Stimulated activated CD4-positive, alpha-beta T cell treated with anti-CD3 and anti-CD28 coated beads, Interleukin-4, amount 100 ng/mL, for 48 hours (primary cell): ENCODE data around the gene AACS.
"Not testable (repeated sequence)": the region's sequence is repeated elsewhere in the genome, so short reads cannot be mapped to it uniquely, and the experiment has no call there.

Experiments
- DNase-seq, 2 donors: peaks; one replicate each; pipeline ENCODE4 v3.0.0-alpha.2; 2020; ENCODE audit warnings: low read depth in 2 of 2

AACS gene

DNA sequence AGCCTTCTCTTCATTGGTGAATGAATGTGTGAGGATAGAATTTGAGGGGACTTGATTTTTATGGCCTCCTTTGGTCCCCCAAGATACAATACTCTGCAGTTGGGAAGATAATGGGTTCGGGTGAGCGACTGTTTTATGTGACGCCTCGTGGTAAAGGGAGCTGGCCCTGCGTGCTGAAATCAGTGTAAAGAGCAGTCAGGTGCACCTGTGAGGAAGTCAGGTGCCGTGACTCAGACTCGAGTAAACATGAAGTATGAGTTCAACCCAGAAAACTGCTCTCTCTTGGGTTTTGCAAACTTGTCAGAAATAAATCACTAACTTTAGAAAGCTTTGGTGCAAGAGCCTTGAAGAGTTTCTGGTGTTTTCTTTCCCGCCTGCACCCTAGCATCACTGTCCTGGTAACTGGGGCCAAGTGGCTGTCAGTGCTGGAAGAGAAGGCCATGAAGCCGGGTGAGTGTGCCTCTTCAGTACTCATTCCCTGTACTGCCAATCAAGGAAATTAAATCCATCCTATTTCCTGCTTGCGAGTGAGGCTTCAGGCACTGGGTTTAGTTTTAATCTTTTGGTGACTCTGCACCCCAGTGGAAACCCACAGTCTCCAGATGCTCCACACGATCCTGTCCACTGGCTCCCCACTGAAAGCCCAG is 59.2 kb downstream of the AACS start:
- no peak for DNase-seq

DNA sequence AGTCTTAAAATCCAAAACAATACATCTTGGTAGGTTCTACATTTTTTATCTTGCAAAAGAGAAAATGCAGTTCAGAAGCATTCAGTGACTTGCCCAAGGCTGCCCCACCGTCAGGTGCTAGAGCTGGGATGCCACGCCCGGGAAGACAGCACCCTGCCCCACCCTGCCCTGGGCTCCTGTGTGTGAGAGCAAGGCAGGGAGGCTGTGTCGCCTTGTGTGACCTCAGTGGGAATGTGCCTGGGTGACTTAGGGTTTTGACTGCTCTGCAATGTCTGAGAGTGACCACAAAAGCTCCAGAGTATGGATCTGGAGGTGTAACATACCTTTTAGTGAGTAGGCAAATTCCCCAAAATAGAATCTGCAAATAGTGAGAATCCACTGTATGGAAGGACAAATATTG is 60.0 kb downstream of the AACS start:
- no peak for DNase-seq

DNA sequence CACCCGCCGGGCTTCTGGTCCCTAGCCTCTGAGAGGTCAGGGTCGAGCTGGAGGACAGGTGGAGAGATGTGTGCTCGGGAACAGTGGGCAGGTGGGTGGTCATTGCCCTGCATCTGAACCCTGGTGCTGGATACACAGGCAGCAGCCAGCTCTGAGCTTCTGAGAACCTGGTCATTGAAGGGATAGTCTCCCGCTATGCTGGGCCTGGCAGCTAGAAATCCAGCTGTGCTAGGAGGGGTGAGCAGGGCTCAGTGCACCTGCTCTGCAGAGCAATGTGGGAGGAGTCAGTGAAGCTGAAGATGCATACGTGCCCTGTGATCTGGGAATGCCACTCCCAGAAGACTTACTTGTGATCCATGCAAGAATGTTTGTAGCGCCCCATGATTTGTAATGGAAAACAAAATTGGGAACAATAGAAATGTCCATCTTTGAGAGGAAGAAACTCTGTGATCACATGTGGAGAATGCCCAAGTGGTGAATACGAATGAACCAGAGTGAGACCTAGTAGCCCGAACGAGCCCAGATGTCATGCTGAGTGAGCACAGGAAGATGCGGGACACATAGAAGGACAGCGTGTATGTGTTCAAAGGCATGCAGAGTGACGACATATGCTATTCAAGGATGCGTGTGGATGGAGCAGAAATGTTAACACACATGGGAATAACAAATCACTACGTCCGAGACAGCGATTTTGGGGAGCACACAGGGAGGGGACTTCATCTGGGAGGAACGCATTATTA is 63.4 kb downstream of the AACS start:
- no peak for DNase-seq

DNA sequence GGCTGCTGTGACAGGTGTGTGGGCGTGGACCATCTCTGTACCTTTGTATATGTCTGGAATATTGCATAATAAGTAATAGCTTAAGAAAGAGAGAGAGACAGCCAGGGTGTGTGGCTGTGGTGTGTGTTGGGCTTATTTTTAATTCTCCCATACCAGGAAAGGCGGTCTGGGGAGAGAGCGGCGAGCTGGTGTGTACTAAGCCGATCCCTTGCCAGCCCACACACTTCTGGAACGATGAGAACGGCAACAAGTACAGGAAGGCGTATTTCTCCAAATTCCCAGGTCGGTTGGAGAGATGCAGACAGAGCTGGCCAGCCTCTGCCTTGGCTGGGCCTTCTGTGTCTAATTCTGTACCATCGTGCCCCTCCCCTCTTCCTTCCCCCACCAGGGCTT is 63.9 kb downstream of the AACS start:
- DNase-seq: no peak

DNA sequence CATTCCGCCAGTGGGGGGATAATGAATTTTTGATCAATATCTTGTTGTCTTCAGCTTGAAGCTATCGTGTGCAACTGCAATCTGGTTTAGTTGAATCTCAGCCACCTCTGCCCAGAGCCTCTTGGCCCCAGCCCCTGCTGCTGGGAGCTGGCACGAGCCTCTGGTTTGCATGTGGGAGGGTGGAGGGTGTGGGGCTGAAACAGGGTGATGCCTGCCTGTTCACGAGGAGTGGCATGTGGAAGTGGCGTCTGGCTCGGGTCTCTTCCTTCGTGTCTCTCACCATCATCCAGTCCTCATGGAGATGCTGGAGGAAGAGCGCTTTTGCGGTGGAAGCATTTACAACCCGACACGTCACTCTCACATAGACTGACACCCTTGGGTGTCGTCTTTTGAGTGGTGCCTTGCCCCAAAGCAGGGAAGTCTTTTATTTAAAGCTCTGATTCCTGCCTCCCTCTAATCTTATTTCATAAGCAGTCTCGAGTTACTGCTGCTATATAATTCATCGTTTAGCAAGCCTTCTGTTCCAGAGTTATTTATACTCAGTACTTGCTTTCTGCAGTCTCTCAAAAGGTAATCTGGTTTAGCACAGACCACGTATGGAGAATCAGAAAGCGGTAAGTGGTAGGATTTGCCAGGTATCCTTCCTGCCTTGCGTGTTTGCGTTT is 64.5 kb downstream of the AACS start:
- DNase-seq: no peak

DNA sequence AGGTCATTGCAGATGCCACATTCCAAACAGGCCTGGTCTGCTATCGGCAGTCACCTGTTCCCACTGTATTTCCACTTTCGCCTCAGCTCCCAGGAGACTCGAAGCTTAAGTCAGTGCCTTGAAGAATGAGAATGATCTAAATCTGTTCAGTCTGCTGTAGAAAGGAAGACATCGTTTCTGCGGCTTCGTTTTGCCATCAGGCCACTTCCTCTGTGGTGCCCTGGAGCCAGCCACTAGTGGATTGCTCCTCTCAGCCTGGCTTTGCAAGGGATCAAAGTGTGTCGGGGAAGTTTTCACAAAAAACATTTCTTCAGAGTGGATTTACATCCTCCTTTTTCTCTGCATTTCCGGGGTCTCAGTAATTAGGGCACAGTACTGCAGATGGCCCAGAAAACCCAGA is 66.7 kb downstream of the AACS start:
- DNase-seq: no peak

DNA sequence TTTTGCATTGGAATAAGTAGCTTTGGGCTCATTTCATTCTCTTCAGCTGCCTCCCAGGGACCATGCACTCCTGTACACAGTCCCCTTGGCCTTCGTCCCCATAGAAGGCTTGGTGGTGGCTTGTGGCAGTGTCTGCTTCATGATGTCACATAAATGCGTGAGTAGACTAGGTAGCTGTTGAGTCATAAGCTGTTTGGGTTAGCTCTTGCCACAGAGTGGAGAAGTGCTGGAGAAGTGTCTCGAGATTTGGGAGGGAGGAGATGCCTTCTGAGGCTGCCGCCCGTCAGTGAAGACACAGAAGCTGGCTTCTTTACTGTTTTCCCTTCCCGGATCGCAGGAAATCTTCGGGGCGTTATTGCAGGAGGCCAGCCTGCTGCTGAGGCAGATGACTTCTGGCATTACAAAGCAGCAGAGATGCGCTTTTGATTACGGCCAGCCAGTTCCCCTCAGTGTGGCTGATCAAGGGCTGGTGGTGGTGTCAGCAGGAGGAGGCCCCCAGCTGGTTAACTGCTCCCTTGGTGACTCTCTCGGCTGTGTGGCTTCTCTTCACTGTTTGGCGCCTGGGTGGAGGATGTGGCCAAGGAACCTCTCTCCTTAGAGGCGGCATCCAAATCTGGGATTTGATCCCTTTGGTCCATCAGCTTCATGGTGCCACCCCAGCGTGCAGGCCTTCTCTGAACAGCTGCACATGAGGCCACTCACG is 67.6 kb downstream of the AACS start:
- no peak for DNase-seq

DNA sequence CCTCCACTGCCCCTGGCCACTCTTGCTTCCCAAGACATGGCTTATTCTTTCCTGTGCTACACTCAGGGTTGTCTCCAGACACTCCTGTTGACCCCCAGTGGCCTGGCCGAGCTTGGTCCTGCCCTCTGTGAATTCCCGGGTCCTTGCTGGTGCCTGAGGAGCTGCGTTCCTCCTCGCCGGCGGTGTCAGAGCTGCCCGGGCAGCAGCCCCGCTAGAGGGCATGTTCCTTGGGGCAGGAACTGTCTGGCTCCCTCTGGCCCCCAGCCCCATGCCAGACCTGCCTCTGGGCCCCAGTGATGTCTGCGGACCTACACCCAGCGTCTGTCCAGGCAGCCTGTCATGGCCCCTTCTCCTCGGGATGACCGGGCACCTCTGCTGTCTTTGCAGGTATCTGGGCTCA is 68.4 kb downstream of the AACS start:
- DNase-seq: no peak

DNA sequence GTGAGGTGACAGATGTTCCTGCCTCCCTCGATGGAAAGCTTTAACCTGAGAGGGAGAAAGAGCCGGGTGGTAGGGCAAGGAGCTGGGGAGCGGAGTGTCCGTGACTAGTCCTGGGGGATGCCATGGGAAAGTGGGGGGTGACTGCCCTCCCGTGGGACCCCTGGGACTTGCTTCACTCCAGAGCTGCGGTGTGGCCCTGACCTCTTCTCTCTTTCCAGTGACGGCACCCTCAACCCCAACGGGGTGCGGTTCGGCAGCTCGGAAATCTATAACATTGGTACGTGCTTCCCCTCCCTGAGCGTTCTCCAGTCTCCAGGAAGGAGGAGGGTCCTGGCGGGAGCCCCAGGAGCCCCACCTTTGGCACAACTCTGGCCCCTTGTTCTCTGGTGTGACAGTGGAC is 69.3 kb downstream of the AACS start:
- DNase-seq: no peak

DNA sequence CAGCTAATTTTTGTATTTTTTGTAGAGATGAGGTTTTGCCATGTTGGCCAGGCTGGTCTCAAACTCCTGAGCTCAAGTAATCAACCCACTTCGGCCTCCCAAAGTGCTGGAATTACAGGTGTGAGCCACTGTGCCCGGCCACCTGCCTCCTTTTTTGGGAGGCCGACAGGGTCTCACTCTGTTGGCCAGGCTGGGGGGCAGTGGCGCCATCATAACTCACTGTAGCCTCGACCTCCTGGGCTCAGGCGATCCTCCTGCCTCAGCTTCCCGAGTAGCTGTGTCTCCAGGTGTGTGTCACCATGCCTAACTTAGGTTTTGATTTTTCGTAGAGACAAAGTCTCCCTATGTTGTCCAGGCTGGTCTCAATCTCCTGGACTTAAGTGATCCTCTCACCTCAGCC is 70.7 kb downstream of the AACS start:
- no peak for DNase-seq

DNA sequence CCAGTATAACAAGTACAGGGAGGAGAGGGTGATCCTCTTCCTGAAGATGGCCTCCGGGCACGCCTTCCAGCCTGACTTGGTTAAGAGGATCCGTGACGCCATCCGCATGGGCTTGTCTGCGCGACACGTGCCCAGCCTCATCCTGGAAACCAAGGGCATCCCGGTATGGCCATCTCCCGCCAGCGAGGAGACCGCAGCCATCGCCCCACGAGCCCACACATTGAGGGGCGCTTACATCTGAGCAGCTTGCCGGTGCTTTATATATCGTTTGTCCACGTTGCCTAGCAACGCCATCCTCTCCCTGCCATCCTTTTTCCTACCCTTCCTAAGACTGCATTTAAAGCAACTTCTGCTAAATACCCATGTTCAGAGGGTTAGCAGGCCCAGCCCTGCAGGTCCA is 71.5 kb downstream of the AACS start:
- DNase-seq: no peak

DNA sequence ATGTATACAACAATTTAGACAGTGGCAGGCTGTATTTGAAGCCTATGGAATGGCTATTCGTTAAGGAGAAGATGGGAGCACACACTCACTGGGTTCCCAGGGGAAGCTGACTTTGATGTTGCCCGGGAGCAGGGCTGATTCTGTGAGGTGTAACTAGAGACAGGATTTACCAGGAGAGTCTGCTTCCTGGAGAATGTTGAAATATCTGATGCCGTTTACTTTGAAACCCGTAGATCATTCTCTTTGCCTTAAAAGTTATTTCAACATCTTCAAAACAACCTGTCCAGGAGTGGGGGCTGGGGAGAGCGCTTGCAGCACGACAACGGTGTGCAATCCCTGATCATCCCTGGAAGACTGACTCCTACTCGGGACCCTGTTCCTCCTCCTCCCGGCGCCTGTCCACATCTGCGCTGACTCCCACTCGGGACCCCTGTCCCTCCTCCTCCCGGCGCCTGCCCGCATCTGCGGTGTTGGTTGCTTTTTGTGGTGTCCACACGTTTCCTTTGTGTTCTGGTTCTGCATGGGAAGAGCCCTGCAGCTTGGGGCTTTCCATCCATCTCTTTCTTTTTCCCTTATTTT is 72.6 kb downstream of the AACS start:
- no peak for DNase-seq

DNA sequence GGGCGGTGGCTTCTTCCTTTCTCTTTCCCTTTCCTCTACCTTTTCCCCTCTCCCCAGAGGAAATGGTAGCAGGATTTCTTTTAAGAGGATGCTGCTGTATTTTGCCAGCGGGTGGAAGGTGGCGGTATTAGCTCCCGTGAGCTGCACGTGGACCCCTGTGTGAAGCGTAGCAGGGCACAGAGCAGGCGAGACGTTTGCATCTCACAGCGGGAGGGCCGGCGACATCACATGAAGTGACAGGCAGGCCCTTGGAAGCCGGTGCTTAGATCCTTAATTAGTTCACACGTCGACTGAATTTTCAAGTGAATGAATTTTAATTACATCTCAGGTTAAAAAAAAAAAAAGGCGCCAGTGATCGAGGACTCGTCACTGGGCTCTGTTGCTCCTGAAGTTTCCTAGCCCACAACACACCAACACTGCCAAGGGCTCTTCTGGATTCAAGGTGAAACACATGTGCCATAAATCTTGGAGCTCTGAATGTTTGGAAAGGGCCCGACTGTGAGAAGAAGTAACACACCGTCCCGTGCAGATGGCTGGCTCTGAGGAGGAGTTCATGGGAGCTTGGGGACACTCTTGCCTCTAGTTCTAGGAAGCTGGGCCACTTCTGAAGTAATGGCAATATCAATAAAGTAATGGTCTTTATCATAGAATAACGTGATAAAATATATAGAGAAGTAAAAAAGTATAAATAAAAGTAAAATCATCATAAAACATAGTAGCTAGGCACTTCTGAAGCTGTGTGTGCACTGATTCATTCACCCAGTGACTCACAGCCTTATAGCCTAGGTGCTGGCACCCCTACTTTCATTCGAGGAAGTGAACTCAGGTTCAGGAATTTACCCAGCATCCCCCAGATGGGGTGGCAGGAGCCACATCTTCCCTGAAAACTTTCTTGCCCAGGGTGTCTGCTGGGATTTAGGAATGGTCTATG is 75.3 kb downstream of the AACS start:
- no peak for DNase-seq

DNA sequence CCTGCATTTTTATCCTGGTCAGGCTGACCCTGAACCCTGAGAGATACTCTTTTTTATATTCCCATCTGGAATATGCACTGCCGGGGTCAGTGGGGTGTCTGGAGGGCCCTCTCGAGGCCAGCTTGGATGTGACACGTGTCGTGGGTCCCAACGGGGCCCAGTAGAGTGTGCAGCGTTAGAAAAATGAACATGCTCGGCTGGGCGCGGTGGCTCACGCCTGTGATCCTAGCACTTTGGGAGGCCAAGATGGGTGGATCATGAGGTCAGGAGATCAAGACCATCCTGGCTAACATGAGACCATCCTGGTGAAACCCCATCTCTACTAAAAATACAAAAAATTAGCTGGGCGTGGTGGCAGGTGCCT is 76.0 kb downstream of the AACS start:
- not testable (repeated sequence) for DNase-seq

DNA sequence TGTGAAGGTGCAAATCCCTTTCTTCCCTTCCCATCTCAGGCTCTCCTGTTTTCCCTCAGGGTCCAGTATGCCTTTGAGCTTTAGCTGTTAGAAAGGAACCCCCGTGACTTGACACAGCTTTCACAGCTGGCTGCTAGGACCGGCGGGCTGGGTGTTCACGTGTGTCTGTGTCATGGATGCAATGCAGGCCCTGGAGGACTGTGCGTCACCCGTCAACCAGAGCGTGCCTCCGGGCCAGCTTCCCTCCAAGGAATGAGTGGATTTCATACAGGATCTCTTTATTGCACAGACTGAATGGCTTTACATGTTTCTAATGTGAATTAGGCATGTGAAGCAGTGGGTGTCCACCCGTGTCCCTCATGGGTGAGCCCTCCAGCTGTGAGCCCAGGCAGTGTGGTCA is 77.4 kb downstream of the AACS start:
- DNase-seq: no peak

DNA sequence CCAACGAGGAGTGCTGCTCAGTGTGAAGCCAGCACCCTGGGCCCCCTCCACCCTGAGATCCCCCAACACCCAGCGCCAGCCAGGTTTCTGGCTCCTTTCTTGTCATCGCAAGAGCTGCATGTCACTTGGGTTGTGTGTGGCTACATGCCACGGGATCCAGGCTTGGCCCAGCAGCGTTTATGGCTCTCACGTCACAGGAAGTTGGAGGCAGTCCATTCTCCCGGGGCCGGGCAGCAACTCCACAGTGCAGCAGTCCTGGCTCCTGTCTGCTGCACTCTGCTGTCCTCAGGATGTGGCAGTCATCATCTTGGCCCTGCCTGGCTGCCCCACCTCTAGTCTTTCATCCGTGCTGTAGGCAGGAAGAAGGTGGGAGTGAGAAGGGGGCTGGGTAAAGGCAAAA is 78.3 kb downstream of the AACS start:
- DNase-seq: no peak

DNA sequence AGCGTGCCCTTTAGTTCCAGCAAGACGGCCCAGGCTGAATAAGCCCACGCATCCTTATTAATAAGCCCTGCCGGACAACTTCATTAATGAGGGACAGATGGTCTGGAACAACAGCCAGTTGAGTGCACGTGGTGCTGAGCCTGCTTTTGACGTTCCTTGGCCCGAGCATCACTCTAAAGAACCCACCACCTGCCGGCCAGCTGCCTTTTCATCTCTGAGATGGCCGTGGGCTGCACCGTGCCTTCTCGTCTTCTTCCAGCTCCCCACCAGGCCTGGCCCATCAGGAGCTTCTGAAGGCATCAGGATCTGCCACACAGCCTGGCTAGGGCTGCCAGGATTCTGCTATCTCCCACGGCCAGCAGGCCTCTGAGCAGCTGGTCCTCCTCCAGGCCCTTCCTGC is 80.0 kb downstream of the AACS start:
- DNase-seq: no peak

DNA sequence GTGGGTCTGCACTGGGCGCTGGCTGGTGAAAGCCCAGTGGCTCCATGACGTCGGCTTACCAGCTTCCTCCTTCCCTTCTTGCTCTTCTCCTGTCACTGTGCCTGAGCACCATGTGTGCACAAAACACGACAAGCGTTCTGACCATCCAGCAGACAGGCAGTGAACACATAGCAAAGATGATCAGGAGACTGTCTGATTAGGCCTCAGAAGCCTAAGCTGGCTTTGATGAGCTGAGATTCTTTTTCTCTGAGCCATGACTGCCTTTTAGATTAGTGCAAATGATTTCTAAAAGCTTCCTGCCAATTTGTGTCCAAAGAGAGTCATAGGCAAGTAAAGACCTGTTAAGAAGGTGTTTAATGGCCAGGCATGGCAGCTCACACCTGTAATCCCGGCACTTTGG is 83.1 kb downstream of the AACS start:
- DNase-seq: no peak

DNA sequence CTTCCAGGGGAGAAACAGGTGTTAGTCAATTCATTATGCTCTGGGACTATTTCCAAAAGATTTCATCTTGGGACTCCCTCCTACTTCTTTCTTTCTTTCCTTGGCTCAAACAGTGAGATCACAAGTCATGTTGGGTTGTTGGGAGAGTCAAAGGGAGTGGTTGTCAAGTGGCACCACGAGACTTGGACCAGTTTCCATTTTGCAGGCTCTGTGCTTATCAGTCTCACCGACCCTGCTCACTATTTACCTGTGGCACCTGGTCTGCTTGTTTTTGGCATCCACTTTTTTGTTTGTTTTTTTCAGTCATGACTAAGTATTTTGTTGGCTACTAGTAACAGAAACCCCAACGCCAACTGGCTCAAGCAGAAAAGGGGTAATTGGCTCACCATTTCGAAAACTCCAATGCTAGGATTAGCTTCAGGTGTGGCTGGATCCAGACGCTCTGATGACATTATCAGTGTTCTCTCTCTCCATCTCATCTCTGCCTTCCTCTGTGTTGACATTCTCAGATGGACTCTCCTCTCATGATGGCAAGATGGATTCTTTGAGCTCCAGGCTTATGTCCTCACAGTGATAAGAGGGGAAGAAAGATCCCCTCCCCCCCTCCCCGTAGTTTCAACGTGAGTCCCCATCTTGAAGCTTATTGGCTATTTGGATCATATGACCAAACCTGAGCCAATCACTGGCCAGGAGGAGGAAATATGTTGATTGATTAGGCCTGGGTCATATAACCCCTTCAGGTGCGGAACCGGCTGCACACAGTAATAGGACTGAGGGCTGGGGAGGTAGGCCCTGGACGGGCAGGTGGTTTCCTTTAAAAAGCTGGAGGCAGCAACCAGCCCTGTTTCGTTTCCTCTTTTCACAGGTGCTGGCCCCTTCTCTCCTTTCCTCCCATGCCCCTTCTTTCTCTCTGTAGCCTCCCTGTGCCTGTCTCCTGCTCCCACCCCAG is 84.2 kb downstream of the AACS start:
- DNase-seq: no peak

DNA sequence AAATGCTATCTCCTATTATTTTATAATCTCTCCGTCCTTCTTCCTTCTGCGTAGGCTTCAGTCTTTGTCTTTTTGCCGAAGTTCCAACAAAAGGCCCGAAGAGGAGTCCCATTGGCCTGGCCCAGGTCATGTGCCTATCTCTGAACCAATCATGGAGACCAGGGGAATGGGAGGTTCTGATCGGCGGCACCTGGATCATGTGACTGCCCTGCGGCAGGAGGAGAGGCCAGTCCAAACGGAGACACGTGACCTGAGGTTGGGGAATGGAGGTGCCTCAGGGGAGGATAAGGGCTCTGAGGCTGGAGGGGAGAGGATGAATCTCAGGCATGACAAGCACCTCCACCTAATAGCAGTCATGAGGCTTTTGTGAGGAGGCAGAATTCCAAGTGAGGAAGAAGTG is 86.0 kb downstream of the AACS start:
- no peak for DNase-seq
